Measurements from ENCODE around the gene NOX4.
"Not testable (repeated sequence)": the region's sequence is repeated elsewhere in the genome, so short reads cannot be mapped to it uniquely, and the experiment has no call there.

Gene NOX4

DNA sequence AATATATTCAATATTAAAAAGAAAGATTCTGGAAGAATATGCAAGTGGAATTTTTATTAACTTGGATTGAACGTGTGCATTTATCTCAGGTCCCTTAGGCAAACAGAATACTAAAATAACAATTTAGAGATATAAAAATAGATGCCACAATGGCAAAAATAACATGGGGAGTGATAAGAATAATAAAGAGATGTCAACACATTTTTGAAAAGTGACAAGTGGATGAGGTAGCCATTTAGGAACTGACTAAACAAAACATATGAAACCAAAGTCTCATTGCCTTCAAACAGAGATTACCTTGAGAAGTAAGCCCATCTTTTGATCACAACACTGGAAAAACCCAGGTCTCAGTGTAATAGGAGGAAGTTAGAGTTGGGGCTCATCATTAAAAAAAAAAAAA, 112.2 kb downstream of the NOX4 start:
- H3K4me3 ChIP-seq (ENCODE audit: low read length); H3K9me3 ChIP-seq (replicated peaks; ENCODE audit: low read length); H3K36me3 ChIP-seq (ENCODE audit: insufficient read depth, low read length); H3K4me2 ChIP-seq (ENCODE audit: low read length); H3K9ac ChIP-seq (ENCODE audit: low read depth, low read length); H3K27me3 ChIP-seq (ENCODE audit: control insufficient read depth, insufficient read depth, low read length): not testable (repeated sequence)
- H3K4me1 ChIP-seq (ENCODE audit: control insufficient read depth, insufficient read depth, low read length), result peaks cover 28% of the 10 kb centered on the region

- H3K9ac ChIP-seq (ENCODE audit: low read depth, low read length); H3K4me3 ChIP-seq (ENCODE audit: low read length); H3K27me3 ChIP-seq (ENCODE audit: control insufficient read depth, insufficient read depth, low read length); H3K4me1 ChIP-seq (ENCODE audit: control insufficient read depth, insufficient read depth, low read length); H3K4me2 ChIP-seq (ENCODE audit: low read length); H3K36me3 ChIP-seq (ENCODE audit: insufficient read depth, low read length); H3K9me3 ChIP-seq (replicated peaks; ENCODE audit: low read length): not testable (repeated sequence)
Observed at GRCh38 chr11:89369356-89369755, 121.8 kb downstream of the NOX4 start.

- H3K36me3 ChIP-seq (ENCODE audit: insufficient read depth, low read length); H3K4me3 ChIP-seq (ENCODE audit: low read length); H3K4me2 ChIP-seq (ENCODE audit: low read length); H3K9me3 ChIP-seq (replicated peaks; ENCODE audit: low read length); H3K27me3 ChIP-seq (ENCODE audit: control insufficient read depth, insufficient read depth, low read length); H3K4me1 ChIP-seq (ENCODE audit: control insufficient read depth, insufficient read depth, low read length); H3K9ac ChIP-seq (ENCODE audit: low read depth, low read length): not testable (repeated sequence)
Observed at GRCh38 chr11:89364856-89365255, 126.3 kb downstream of the NOX4 start.

GRCh38 chr11:89361734-89362133, 129.4 kb downstream of the NOX4 start:
- H3K4me1 ChIP-seq (ENCODE audit: control insufficient read depth, insufficient read depth, low read length), result no peaks in the 10 kb centered on the region
- no peaks in the 10 kb centered on the region for H3K9me3 ChIP-seq (replicated peaks; ENCODE audit: low read length)
- no peaks in the 10 kb centered on the region for H3K27me3 ChIP-seq (ENCODE audit: control insufficient read depth, insufficient read depth, low read length)
- H3K36me3 ChIP-seq (ENCODE audit: insufficient read depth, low read length), result no peaks in the 10 kb centered on the region
- H3K4me2 ChIP-seq (ENCODE audit: low read length), result no peak overlapping the region
- no peak overlapping the region for H3K4me3 ChIP-seq (ENCODE audit: low read length)
- H3K9ac ChIP-seq (ENCODE audit: low read depth, low read length), result no peak overlapping the region

- not testable (repeated sequence) for H3K27me3 ChIP-seq (ENCODE audit: control insufficient read depth, insufficient read depth, low read length)
Observed at GRCh38 chr11:89359208-89359607, 132.0 kb downstream of the NOX4 start.

GRCh38 chr11:89358761-89359160, 132.4 kb downstream of the NOX4 start:
- Histone ChIP-seq H3K4me3 (ENCODE audit: low read length) (no peak overlapping the region), H3K9ac (ENCODE audit: low read depth, low read length) (no peak overlapping the region), H3K27me3 (ENCODE audit: control insufficient read depth, insufficient read depth, low read length) (no peaks in the 10 kb centered on the region), H3K4me2 (ENCODE audit: low read length) (no peak overlapping the region), H3K4me1 (ENCODE audit: control insufficient read depth, insufficient read depth, low read length) (no peaks in the 10 kb centered on the region), H3K9me3 (replicated peaks; ENCODE audit: low read length) (no peaks in the 10 kb centered on the region), H3K36me3 (ENCODE audit: insufficient read depth, low read length) (no peaks in the 10 kb centered on the region)

More at GRCh38 chr11:89359208-89359607, 132.0 kb downstream of the NOX4 start:
- not testable (repeated sequence) for H3K4me3 ChIP-seq (ENCODE audit: low read length); H3K4me1 ChIP-seq (ENCODE audit: control insufficient read depth, insufficient read depth, low read length); H3K9ac ChIP-seq (ENCODE audit: low read depth, low read length); H3K36me3 ChIP-seq (ENCODE audit: insufficient read depth, low read length); H3K9me3 ChIP-seq (replicated peaks; ENCODE audit: low read length); H3K4me2 ChIP-seq (ENCODE audit: low read length)

DNA sequence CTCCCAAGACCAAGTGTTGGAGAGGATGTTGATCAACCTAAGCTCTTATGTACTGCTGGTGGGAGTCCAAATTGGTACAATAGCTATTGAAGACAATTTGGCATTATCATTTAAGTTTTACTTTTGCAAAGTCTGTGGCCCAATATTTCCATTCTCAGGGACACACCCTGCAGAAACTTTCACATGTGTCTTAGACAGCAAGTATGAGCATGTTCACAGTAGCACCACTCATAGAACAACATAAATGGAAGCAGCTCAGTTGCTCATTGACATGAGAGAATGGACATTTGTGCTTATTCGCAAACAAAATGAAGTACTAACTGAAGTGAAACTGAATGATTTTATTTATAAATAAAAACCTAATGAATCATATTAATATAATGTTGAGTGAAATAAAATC, 135.5 kb downstream of the NOX4 start:
- Histone ChIP-seq H3K4me2 (ENCODE audit: low read length) (no peak overlapping the region), H3K4me3 (ENCODE audit: low read length) (no peak overlapping the region), H3K9ac (ENCODE audit: low read depth, low read length) (no peak overlapping the region), H3K4me1 (ENCODE audit: control insufficient read depth, insufficient read depth, low read length) (no peaks in the 10 kb centered on the region), H3K27me3 (ENCODE audit: control insufficient read depth, insufficient read depth, low read length) (no peaks in the 10 kb centered on the region), H3K36me3 (ENCODE audit: insufficient read depth, low read length) (no peaks in the 10 kb centered on the region), H3K9me3 (replicated peaks; ENCODE audit: low read length) (no peaks in the 10 kb centered on the region)

DNA sequence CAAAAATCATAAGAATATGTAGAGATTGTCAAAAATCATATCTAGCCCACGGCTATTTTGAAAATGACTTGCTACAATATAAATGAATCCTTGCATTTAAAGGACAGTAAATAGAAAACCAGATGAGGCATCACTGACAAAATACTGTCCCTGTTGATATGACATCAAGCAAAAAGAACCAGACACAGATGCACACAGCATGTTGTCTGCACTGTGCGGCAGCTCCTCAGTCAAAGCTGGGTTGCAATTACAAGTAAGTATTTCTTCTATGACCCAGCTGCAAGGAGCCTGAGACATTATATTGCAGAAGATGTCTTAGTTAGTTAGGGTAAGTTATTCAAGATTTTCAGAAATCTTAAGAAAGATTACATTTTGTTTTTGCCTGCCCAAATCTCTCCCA, 136.7 kb downstream of the NOX4 start:
- not testable (repeated sequence) for H3K4me2 ChIP-seq (ENCODE audit: low read length); H3K4me3 ChIP-seq (ENCODE audit: low read length); H3K4me1 ChIP-seq (ENCODE audit: control insufficient read depth, insufficient read depth, low read length); H3K36me3 ChIP-seq (ENCODE audit: insufficient read depth, low read length); H3K9ac ChIP-seq (ENCODE audit: low read depth, low read length); H3K27me3 ChIP-seq (ENCODE audit: control insufficient read depth, insufficient read depth, low read length); H3K9me3 ChIP-seq (replicated peaks; ENCODE audit: low read length)

GRCh38 chr11:89347071-89347470, 144.1 kb downstream of the NOX4 start:
- H3K9ac ChIP-seq (ENCODE audit: low read depth, low read length), result no peak overlapping the region
- H3K36me3 ChIP-seq (ENCODE audit: insufficient read depth, low read length), result no peaks in the 10 kb centered on the region
- H3K9me3 ChIP-seq (replicated peaks; ENCODE audit: low read length), result no peaks in the 10 kb centered on the region
- H3K4me3 ChIP-seq (ENCODE audit: low read length), result no peak overlapping the region
- no peak overlapping the region for H3K4me2 ChIP-seq (ENCODE audit: low read length)
- no peaks in the 10 kb centered on the region for H3K27me3 ChIP-seq (ENCODE audit: control insufficient read depth, insufficient read depth, low read length)
- H3K4me1 ChIP-seq (ENCODE audit: control insufficient read depth, insufficient read depth, low read length), result peaks cover 10% of the 10 kb centered on the region

DNA sequence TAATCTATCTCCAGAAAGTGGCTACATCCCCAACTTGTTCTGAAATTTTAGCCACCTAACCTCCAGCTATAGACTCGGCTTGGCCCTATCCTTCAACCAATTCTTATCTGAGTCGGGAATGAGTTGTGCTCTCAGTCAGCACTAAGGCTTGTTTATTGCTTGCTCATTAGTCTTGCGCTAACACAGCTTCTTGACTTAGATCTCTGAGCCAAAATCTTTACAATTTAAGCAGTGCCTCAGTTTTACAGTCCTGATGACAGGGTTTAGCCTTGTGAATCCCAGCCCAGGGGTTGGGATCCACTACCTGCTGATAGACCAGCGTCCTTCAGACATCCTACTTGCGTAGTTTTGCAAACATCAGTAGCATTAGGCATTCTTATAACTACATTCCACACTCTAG, 144.6 kb downstream of the NOX4 start:
- H3K4me2 ChIP-seq (ENCODE audit: low read length), result no peak overlapping the region
- peaks cover 10% of the 10 kb centered on the region for H3K4me1 ChIP-seq (ENCODE audit: control insufficient read depth, insufficient read depth, low read length)
- no peaks in the 10 kb centered on the region for H3K27me3 ChIP-seq (ENCODE audit: control insufficient read depth, insufficient read depth, low read length)
- no peaks in the 10 kb centered on the region for H3K9me3 ChIP-seq (replicated peaks; ENCODE audit: low read length)
- H3K9ac ChIP-seq (ENCODE audit: low read depth, low read length), result no peak overlapping the region
- H3K36me3 ChIP-seq (ENCODE audit: insufficient read depth, low read length), result no peaks in the 10 kb centered on the region
- no peak overlapping the region for H3K4me3 ChIP-seq (ENCODE audit: low read length)

DNA sequence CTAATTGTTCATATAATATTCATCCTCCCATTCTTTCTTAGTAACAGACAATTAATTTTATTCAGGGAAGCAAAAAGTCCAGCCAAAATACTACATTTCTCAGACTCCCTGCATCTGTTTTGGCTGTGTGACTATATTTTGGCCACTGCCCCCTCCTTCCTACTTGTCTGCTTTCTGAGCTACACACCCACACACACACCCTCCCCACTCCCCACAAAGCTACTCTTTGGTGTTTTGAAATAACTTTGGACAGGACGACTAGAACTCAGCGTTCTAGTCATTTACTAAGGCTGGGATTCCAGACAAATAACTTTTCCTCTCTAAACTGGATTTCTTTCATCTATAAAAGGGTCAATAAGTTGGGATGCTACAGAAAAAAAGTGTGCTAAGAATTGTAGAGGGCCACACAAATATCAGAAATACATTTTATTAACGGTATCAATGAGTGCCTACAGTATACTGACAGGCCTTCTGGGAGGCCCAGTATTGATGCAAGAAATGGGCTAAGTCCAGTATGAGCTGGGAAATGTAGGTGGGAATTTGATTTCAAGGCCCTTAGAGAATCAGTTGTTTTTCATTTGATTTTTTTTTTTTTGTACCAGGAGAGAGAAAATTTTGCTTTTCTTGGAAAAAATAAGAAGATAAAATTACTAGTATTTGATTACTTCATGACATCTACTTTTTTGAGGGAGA, 148.1 kb downstream of the NOX4 start:
- Histone ChIP-seq H3K4me1 (ENCODE audit: control insufficient read depth, insufficient read depth, low read length) (peaks cover 13% of the 10 kb centered on the region), H3K4me2 (ENCODE audit: low read length) (peak overlapping the region; percentile 19)
- not testable (repeated sequence) for H3K4me3 ChIP-seq (ENCODE audit: low read length); H3K27me3 ChIP-seq (ENCODE audit: control insufficient read depth, insufficient read depth, low read length); H3K36me3 ChIP-seq (ENCODE audit: insufficient read depth, low read length); H3K9me3 ChIP-seq (replicated peaks; ENCODE audit: low read length); H3K9ac ChIP-seq (ENCODE audit: low read depth, low read length)

GRCh38 chr11:89340450-89340849, 150.7 kb downstream of the NOX4 start:
- H3K27me3 ChIP-seq (ENCODE audit: control insufficient read depth, insufficient read depth, low read length); H3K9me3 ChIP-seq (replicated peaks; ENCODE audit: low read length); H3K4me2 ChIP-seq (ENCODE audit: low read length); H3K36me3 ChIP-seq (ENCODE audit: insufficient read depth, low read length); H3K9ac ChIP-seq (ENCODE audit: low read depth, low read length); H3K4me3 ChIP-seq (ENCODE audit: low read length): not testable (repeated sequence)
- H3K4me1 ChIP-seq (ENCODE audit: control insufficient read depth, insufficient read depth, low read length), result peaks cover 13% of the 10 kb centered on the region
